ENCODE data around the gene PIEZO1. TPM values are rescaled to one million over a fixed set of nuclear protein-coding genes. Genes with fewer than 3 reads are reported as not detected.

The PIEZO1 gene
- total RNA-seq, 1 donor from 2014 or later = 196 TPM

- H3K4me1 ChIP-seq = peaks cover 9% of the 10 kb centered on the region
- peaks cover 34% of the 10 kb centered on the region for H3K36me3 ChIP-seq
- ATAC-seq (no peak), DNase-seq (no peak)
- intact Hi-C loops (cut with DNase I) = no loop called here
- no peak overlapping the region for H3K27ac ChIP-seq
- H3K27me3 ChIP-seq = no peaks in the 10 kb centered on the region
- no peaks in the 10 kb centered on the region for H3K9me3 ChIP-seq
- no peak overlapping the region for H3K4me3 ChIP-seq
- no peak for TF ChIP-seq CTCF (IDR thresholded peaks at IDR 0.05)
Observed at GRCh38 chr16:88711750-88712340, 73.2 kb downstream of the PIEZO1 start.

GRCh38 chr16:88710556-88710955, 74.5 kb downstream of the PIEZO1 start:
- TF ChIP-seq CTCF (IDR thresholded peaks at IDR 0.05) = no peak
- no peaks in the 10 kb centered on the region for H3K27me3 ChIP-seq
- no peak for ATAC-seq
- no peaks in the 10 kb centered on the region for H3K9me3 ChIP-seq
- no peak overlapping the region for H3K4me3 ChIP-seq
- intact Hi-C loops (cut with DNase I) = no loop called here
- H3K27ac ChIP-seq = no peak overlapping the region
- DNase-seq = no peak
- H3K4me1 ChIP-seq = peaks cover 12% of the 10 kb centered on the region
- peaks cover 22% of the 10 kb centered on the region for H3K36me3 ChIP-seq

- Histone ChIP-seq H3K9me3 (no peaks in the 10 kb centered on the region), H3K27ac (peak overlapping the region; percentile 84), H3K4me1 (peaks cover 41% of the 10 kb centered on the region), H3K4me3 (peak overlapping the region; percentile 99), H3K27me3 (no peaks in the 10 kb centered on the region), H3K36me3 (no peaks in the 10 kb centered on the region)
- no peak for ATAC-seq
- DNase-seq = no peak
- TF ChIP-seq CTCF (IDR thresholded peaks at IDR 0.05) = no peak
- intact Hi-C loops (cut with DNase I) = no loop called here
Observed at GRCh38 chr16:88706965-88707826, 77.8 kb downstream of the PIEZO1 start.

- no peaks in the 10 kb centered on the region for H3K9me3 ChIP-seq
- no peak for TF ChIP-seq CTCF (IDR thresholded peaks at IDR 0.05)
- H3K4me3 ChIP-seq = peak within 1 kb of the TSS; percentile 99
- no peaks in the 10 kb centered on the region for H3K36me3 ChIP-seq
- intact Hi-C loops (cut with DNase I) = no loop called here
- H3K27ac ChIP-seq = peak within 1 kb of the TSS; percentile 84
- ATAC-seq = peak; percentile 84
- H3K4me1 ChIP-seq = peaks cover 49% of the 10 kb centered on the region
- DNase-seq = peak; percentile 96
- no peaks in the 10 kb centered on the region for H3K27me3 ChIP-seq
Observed at GRCh38 chr16:88706229-88706964, 78.6 kb downstream of the PIEZO1 start, which contains the start of the genes CTU2 and RNF166. CTU2 (plus strand) TSS chr16:88706503; CDS start chr16:88706531, 28 bp downstream. RNF166 (minus strand) TSS chr16:88706408; CDS start chr16:88706325, 83 bp downstream.

- Histone ChIP-seq H3K4me3 (peak overlapping the region; percentile 99), H3K27ac (peak overlapping the region; percentile 84), H3K9me3 (no peaks in the 10 kb centered on the region), H3K4me1 (peaks cover 53% of the 10 kb centered on the region), H3K27me3 (no peaks in the 10 kb centered on the region), H3K36me3 (no peaks in the 10 kb centered on the region)
- intact Hi-C loops (cut with DNase I) = no loop called here
- no peak for TF ChIP-seq CTCF (IDR thresholded peaks at IDR 0.05)
- no peak for DNase-seq
- ATAC-seq = no peak
Observed at GRCh38 chr16:88705801-88706228, 79.2 kb downstream of the PIEZO1 start.
